Measurements from ENCODE around the gene FRAS1.
"Not testable (repeated sequence)": the region's sequence is repeated elsewhere in the genome, so short reads cannot be mapped to it uniquely, and the experiment has no call there.

FRAS1 gene, protein sequence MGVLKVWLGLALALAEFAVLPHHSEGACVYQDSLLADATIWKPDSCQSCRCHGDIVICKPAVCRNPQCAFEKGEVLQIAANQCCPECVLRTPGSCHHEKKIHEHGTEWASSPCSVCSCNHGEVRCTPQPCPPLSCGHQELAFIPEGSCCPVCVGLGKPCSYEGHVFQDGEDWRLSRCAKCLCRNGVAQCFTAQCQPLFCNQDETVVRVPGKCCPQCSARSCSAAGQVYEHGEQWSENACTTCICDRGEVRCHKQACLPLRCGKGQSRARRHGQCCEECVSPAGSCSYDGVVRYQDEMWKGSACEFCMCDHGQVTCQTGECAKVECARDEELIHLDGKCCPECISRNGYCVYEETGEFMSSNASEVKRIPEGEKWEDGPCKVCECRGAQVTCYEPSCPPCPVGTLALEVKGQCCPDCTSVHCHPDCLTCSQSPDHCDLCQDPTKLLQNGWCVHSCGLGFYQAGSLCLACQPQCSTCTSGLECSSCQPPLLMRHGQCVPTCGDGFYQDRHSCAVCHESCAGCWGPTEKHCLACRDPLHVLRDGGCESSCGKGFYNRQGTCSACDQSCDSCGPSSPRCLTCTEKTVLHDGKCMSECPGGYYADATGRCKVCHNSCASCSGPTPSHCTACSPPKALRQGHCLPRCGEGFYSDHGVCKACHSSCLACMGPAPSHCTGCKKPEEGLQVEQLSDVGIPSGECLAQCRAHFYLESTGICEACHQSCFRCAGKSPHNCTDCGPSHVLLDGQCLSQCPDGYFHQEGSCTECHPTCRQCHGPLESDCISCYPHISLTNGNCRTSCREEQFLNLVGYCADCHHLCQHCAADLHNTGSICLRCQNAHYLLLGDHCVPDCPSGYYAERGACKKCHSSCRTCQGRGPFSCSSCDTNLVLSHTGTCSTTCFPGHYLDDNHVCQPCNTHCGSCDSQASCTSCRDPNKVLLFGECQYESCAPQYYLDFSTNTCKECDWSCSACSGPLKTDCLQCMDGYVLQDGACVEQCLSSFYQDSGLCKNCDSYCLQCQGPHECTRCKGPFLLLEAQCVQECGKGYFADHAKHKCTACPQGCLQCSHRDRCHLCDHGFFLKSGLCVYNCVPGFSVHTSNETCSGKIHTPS (N-terminal part only)

DNA sequence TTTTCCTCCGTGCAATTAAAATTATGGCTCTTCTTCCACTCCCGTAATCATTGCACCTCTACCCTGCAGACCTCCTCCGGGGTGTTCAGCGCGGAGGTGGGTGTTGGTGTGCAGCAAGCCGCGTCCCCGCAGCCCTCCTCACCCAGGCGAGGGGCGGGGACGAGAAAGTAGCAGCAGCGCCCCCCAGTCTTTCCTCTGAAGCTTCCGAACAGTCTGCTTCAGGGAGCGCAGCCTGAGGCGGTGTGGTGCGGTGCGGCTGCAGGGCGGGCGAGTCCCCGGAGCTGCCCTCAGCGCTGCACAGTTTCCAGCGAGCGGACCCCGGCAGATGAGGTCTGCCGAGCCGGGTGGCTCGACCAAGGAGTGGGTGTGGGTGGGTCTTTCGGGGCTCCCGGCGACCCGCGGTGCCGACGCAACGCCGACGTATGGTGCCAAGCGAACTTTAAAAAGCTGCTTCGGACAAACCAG lies at the start of gene FRAS1:
FRAS1 (plus strand) TSS at position 189 of the 465 bp plus-strand sequence. CDS start 687 bp downstream, outside the sequence.
- DNase-seq (ENCODE audit: low read depth, low spot score), result no peak

DNA sequence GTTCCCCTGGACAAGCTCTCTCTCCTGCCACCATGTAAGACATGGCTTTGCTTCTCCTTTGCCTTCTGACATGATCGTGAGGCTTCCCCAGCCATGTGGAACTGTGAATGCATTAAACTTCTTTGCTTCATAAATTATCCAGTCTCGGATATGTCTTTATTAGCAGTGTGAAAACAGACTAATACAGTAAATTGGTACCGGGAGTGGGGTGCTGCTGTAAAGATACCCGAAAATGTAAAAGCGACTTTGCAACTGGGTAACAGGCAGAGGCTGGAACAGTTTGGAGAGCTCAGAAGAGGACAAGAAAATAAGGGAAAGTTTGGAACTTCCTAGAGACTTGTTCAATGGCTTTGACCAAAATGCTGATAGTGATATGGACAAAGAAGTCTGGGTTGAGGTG lies 46.1 kb upstream of the FRAS1 start:
- not testable (repeated sequence) for DNase-seq (ENCODE audit: low read depth, low spot score)

DNA sequence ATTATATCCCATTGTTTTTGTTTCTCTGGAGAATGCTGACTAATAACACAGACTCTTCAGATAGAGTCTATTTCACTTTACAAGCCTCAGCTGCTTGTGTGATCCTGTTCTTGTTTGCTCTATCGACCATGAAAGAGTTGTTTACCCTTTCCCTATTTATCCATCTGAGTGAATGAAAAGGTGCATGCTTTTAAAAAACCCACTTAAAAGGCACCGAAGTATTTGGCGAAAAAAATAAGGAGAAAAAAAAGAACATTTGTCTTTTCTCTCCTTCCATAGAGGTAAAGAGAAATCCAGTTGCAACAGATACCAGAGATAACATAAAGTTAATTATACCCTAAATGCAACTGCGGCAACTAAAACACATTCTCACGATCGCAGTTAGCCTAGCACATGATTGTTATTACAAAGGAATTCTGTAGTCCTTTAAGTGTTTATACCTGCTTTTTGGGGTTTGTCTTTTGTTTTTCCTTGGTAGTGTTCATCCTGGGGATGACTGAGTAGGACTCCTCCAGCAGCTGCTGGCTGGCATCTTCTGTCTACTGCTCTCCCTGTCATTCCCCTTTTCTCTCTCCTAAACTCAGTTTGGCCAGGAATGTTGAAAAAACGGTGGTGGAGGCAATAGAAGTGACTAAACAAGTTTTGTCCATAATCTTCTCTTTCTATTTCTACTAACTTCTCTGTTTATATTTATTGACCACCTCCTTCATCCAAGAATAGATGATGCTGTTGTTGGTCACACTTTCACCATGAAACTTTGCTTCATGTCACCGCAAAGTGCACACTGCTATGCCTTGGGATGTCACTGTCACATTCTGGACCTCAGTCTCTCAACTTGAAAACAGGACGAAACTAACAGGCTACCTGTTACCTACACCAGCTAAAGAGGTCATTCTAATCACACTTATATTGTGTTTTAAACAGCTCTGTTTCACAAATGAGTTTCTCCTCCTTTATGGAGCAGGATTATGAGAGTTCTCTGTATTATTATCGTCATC lies 41.9 kb upstream of the FRAS1 start:
- DNase-seq (ENCODE audit: low read depth, low spot score), result no peak

DNA sequence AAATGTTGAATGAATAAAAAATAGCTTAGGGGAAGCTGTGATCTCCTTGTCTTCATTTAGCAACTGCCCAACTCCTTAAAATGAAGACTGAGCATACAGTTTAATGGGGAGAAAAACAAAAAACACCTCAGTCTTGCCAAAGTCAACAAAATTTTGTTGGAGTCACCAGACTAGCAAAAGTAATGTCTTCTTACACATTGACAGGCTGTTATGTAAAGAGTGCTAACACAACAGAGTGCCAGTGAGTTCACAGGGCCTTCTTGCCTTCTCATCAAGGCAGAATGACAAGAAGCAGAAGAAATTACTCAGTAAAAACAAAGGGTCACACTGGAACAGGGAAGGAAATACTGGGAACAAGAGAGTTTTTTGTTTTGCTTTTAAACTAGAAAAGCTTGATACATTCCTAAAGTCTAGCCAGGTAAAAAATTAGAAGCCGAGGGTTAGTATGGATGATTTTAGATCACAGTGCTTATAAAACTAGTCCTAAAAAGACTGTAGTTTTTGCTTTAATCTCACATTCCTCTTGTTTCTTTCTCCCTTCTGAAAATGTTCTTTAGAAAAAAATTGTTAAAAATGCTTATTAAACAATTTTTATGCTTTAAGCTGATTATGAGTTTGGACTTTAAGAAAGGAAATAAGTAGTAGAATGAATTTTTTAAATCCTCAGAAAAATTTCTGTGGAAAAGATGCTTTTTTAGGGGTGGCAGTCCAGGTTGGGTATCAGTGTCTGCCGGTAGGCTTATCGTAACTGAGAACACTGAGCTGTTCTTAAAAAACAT lies 38.7 kb upstream of the FRAS1 start:
- no peak for DNase-seq (ENCODE audit: low read depth, low spot score)

DNA sequence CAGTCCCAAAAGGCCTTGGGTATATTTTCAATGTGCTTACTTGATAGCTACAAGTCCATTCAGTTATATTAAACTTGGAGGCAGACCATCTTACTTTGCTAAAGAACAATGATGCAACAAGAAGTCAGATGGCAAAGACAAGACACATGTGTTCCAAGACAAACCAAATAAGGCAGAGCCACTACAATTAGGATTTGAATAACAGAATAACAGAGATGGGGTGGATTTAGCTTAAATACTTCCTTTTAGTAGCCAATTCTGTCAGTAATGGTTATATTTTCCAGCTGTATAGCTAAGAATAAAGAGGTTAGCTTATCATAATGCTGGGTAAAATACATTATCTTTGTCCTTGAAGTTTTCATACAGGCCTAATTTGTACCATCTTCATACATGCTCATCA lies 37.7 kb upstream of the FRAS1 start:
- no peak for DNase-seq (ENCODE audit: low read depth, low spot score)

DNA sequence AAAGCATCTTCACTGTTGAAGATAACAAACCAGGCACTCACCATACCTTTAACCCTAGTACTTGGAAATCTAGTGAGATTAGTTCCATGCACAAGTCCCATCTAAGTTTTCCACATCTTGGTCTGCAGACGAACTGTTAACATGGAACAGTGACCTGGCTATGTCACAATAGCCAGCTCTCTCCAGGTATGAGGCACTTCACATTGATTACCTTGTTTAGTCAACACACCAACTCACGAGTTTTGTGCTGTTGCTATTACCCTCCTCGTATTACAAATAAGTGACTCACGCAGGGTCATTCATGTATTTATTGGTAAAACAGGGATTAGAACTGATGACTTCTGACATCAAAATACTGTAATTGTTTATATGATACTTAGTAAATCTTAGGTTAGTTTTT lies 36.4 kb upstream of the FRAS1 start:
- DNase-seq (ENCODE audit: low read depth, low spot score), result no peak

DNA sequence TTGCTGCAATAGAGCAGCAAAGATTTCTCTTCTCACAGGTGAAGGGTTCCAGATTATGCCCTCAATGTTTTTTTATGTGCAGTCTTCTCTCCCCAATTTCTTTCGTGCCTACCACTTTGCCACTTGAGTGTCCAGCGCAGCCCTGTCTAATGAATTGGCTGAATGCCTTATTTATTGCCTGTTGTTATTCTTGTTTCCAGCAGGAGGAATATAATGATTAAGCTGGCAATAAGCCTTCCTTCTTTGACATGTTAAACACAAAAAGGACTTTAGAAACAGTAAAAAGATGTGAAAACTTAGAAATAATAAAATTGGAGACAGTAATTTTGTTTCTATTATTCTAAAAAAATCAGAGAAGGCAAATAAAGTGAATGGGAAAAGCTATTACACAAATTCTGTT lies 34.6 kb upstream of the FRAS1 start:
- DNase-seq (ENCODE audit: low read depth, low spot score), result no peak

DNA sequence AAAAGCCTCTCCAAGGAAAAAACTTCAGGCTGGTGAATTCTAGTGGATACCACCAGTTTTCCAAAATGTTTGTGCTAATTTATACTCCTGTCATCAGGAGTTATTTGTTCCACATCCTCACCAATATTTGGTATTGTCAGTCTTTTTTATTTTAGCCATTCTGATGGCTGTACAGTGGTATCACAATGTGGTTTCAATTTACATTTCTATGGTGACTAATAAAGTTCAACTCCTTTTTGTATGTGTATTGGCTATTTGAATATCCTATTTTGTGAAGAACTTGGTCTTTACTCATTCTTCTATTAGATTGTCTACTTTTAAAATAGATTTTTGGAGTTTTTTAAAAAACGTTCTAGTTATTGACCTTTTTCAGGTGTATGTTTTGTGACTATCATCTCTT lies 33.0 kb upstream of the FRAS1 start:
- DNase-seq (ENCODE audit: low read depth, low spot score), result no peak

DNA sequence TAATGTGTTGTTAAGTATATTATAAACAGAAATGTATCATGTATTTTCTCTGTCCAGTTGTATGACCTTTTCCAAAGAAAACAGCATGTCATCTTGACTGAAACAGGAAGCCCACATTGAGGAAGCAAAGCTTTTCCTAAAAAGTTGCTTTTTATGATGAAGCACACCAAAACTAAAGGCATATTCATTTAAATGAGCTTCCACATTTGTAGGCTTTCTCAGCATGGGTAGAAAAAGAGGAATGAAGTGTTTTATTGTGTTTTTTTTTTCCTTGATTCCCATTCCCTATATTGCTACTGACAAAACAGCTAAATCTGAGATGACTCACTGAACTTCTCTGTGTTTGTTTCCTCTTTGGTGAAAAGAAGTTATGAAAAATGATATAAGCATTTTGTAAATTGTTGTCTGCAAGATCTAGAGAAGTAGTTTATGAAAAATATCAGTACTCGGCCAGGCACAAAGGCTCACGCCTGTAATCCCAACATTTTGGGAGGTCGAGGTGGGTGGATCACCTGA lies 32.5 kb upstream of the FRAS1 start:
- no peak for DNase-seq (ENCODE audit: low read depth, low spot score)

DNA sequence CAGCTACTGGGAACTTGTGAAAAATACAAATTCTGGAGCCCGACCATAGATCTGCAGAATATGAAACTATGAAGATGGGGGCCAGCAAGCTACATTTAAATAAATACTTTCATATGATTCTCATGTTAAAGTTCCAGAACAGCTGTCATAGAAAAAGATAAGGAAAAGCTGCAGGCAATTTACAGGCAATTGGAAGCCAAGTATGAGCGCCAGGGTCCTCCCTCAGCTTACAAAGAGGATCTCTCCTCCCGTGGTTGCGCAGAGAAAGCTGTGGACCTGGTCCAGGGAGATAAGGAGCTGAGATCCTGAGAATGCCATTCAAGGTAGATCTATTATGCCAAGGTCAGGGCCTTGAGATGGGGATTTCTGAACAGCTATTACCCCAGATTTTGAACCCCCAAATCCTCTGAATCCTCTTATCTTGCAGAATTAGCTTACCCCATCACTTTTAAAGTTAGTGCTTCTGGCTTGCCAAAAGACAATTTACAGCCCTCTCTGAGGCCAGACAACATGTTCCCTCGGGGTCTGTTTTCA lies 25.6 kb upstream of the FRAS1 start:
- no peak for DNase-seq (ENCODE audit: low read depth, low spot score)

DNA sequence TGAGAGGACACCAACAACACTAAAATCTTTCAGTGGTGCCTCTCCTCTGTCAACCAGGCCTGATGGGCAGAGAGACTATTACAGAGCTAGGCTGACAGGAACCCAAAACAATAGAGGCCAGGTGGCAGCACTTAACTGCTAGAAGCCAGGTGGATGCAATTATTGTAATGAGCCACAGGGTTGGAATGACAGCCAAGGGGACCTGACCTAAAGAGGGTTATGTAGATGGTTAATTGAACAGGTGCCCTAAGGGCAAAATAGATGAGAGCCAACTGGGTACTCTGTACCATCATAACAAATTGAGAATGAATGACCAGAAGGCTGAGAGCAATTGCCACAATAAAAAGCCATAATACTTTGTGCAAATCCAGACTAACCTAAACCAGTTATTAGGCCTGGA lies 24.7 kb upstream of the FRAS1 start:
- DNase-seq (ENCODE audit: low read depth, low spot score), result no peak

DNA sequence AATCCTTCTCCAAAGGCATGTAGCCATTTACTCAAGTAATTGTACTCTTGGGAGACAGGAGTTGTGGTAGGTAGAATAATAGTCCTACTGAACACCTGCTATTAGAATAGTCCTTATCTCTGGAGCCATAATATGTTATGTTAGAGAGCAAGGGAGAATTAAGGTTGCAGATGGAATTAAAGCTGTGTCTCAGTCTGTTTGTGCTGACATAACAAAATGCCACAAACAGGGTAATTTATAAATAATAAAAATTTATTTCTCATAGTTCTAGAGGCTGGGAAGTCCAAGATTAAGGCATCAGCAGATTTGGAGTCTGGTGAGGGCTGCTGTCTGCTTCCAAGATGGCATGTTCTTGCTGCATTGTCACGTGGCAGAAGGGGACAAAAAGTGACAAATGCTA lies 24.2 kb upstream of the FRAS1 start:
- DNase-seq (ENCODE audit: low read depth, low spot score), result no peak

DNA sequence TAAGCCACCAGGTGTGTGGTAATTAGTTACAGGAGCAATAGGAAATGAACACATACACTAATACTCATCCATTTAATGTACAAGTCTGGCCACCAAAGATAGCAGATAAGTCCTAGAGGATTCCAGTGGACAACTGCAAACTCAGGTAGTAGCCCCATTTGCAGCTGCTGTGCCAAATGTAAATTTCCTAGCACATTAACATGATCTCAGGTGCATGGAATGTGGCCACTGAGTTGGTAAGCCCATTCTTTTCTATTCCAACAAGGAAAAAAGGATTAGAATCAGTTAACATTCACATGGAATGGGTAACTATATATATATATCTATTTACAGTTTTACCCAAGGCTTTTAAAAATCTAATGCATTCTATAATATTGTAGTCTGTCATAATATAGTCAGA lies 23.3 kb upstream of the FRAS1 start:
- no peak for DNase-seq (ENCODE audit: low read depth, low spot score)

DNA sequence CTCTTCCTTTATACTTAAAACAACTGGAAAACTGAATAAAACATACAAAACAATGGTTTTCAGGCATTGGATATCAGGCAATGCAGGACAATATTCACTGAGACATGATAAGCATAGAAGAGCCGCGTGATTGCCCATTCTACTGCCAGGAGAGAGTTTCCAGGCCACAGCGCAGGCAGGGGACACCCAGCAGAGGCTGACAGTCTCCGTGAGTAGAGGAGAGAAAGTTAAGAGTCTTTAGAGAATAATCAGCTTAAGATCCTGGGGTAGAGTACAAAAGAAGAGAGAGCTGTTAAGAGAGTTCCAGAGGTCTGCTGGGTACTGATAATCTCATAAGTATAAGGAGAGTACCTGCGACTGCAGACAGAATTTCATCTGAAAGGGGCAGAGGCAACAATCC lies 18.4 kb upstream of the FRAS1 start:
- DNase-seq (ENCODE audit: low read depth, low spot score), result no peak

DNA sequence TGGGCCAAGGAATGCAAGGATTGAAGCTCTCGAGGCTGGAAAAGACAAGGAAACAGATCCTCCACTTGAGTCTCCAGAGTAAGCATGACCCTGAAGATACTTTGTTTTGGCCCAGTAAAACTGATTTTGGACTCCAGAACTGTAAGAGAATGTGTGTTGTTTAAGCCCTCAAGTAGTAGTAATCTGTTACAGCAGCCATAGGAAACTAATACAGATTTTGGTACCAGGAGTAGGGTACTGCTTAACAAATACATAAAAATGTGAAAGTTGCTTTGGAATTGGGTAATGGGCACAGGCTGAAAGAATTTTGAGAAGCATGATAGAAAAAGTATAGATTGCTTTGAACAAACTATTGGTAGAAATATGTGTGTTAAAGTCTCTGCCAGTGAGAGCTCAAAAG lies 17.4 kb upstream of the FRAS1 start:
- DNase-seq (ENCODE audit: low read depth, low spot score), result no peak

DNA sequence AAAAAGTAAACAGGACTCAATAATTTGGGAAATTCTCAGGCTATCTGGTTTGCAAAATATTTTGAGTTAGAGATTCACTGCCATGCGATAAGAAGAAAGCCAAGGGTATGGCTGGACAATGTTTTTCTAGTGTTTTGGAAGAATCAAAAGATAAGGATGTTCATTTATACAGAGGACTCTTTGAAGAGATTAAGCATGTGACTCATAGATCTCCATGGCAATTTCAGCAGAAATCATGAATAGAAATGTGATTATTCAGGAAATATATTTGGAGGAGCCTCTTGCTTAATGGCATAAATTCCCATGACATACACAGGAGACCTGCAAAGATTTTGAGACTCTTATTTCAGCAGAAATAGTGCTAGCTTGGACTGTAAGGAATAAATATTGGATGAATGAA lies 16.7 kb upstream of the FRAS1 start:
- DNase-seq (ENCODE audit: low read depth, low spot score), result no peak

DNA sequence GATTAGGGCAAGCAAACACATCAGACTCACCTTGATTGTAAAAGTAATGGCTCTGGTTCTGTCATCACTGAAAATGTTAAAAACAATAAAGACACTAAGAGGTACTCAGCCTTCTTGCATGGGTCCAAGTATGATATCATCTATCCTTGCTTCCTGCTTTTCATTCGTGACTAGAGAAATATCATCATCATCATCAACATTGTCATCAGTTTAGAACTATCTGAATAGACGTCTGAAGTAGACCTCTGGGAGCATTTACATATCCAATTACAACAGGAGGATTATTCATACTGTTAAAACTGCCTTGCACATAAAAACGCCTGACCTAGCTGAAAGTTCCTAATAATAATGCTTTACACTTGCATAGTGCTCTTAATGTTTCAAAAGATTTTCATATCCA lies 9.8 kb upstream of the FRAS1 start:
- DNase-seq (ENCODE audit: low read depth, low spot score), result no peak

DNA sequence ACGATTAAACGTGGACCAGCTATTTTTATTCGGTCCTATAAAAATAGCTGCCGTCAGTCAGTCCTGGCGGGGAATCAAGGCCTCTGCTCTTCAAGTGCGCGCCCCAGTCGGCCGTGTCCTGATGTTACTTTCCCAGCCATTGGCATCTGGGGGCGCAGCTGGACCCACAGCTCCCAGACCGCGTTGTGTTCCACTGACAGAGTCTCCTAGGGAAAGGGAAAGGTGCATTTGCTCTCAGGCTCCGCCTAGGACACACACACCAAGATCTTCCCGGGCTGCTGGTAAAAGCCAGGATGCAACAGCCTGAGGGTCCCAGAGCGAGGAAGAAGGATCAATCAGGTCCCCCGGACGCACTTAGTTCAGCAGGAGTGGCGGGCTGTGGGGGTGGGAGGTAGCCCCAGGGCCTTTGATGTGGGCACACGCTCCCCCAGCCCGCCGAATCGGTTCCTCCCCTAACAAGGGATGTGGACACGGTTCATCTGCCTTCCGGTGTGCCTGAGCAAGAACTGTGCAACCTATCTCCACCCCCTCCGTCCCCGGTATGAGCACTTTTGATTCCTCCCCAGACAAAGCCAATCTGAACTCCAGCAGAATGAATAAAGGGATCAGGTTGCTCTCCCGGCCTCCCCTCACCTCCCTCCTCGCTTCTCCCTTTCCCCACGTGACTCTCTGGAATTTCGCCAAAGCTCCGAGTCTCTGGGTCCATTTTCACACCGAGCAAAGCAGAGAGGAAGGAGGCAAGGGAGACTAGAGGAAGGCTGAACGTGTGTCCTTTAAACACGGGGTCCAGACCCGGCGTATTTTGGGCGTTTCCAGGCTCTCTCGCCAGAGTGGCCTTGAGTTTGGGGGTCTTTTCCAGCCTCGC lies 626 bp upstream of the FRAS1 start:
- DNase-seq (ENCODE audit: low read depth, low spot score), result no peak

Data from activated CD4-positive, CD25-positive, alpha-beta regulatory T cell treated with anti-CD3 and anti-CD28 coated beads, Interleukin-2, amount 50 U/mL, for 16 hours (primary cell).